HUES48 (cell line): ENCODE data around the gene NOD1.
"Not testable (repeated sequence)": the region's sequence is repeated elsewhere in the genome, so short reads cannot be mapped to it uniquely, and the experiment has no call there.

ENCODE experiments used
- H3K27ac ChIP-seq: one replicate; pipeline ENCODE4 v1.7.0; 2013; ENCODE audit warnings: low read depth, low read length, inconsistent platforms
- H3K27me3 ChIP-seq: 2 replicates; pipeline ENCODE4 v1.6.1; 2013; ENCODE audit warnings: mild to moderate bottlenecking, low read length; ENCODE audit not compliant: control insufficient read depth, insufficient read depth
- H3K36me3 ChIP-seq: 2 replicates; pipeline ENCODE4 v1.6.1; 2013; ENCODE audit warnings: low read length; ENCODE audit not compliant: control insufficient read depth, insufficient read depth
- H3K4me1 ChIP-seq: 2 replicates; pipeline ENCODE4 v1.6.1; 2013; ENCODE audit warnings: mild to moderate bottlenecking, low read length; ENCODE audit not compliant: control insufficient read depth, insufficient read depth
- H3K4me3 ChIP-seq: 2 replicates; pipeline ENCODE4 v1.5.1; 2013; ENCODE audit warnings: mild to moderate bottlenecking, low read depth, low read length
- H3K9ac ChIP-seq: 2 replicates; pipeline ENCODE4 v1.6.1; 2013; ENCODE audit warnings: mild to moderate bottlenecking, low read depth, low read length, moderate library complexity
- H3K9me3 ChIP-seq: 2 replicates; pipeline ENCODE4 v1.6.1; 2013; ENCODE audit warnings: low read length; ENCODE audit not compliant: control insufficient read depth, insufficient read depth

NOD1 gene

DNA sequence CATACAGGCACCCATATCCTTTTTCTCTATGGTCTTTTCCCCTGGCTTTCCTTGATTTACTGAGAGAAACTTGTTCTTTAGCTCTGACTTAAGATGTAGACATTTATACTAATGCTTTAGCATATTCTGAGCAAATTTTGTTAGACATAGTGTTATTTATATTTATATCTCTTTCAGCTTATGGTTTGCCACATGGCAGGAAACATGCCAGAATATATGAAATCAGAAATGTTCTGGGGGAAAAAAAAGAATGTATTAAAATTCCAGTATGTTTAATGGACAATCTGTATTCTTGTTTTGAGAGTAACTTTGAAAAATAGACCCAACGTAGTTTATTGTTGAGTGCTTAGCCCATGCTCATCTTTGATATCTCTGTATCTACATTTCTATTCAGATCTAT, 36.2 kb upstream of the NOD1 start:
- H3K9ac ChIP-seq: no peak overlapping the region
- no peak overlapping the region for H3K4me3 ChIP-seq
- H3K27ac ChIP-seq: no peak overlapping the region
- no peaks in the 10 kb centered on the region for H3K4me1 ChIP-seq
- no peaks in the 10 kb centered on the region for H3K27me3 ChIP-seq
- H3K36me3 ChIP-seq: no peaks in the 10 kb centered on the region
- H3K9me3 ChIP-seq: no peaks in the 10 kb centered on the region

DNA sequence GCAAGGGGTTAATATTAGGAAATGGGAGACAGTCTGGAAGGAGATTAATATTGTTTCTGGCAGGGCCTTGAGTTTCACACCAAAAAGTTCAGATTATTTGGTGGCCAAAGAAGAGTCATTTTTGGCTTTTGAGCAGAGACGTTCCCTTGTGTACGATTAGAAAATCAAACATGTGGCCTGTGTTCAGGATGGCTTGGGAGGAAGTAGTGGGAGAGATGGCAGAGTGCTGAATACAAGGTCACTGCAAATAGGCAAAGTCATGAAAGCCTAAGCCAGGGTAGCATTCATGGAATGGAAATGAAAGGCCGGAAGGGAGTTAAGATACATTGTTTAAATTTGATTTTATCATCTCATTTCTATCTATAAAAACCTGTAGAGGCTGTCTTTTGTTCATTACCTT, 35.6 kb upstream of the NOD1 start:
- Histone ChIP-seq H3K27me3 (no peaks in the 10 kb centered on the region), H3K27ac (no peak overlapping the region), H3K4me3 (no peak overlapping the region), H3K9ac (no peak overlapping the region), H3K9me3 (no peaks in the 10 kb centered on the region), H3K4me1 (no peaks in the 10 kb centered on the region), H3K36me3 (no peaks in the 10 kb centered on the region)

DNA sequence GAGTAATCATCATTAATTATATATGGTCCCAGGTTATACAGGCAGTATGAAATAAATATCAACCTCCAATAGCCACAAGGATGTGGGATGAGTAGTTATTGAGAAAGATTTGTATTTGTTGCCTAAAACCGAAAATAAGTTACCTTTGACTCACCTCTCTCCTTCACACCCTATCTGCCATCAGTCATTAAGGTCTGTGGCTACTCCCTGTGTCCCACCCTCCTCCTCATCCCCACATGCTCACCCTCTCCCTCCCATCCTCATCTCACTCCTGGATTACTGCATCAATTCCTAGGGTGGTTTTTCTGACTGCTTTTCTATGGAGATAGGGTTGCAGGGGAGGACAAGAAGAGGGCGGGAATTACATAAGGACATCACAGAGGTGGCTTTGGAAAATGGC, 35.2 kb upstream of the NOD1 start:
- Histone ChIP-seq H3K4me3 (no peak overlapping the region), H3K27ac (no peak overlapping the region), H3K4me1 (no peaks in the 10 kb centered on the region), H3K36me3 (no peaks in the 10 kb centered on the region), H3K27me3 (no peaks in the 10 kb centered on the region), H3K9me3 (no peaks in the 10 kb centered on the region), H3K9ac (no peak overlapping the region)

DNA sequence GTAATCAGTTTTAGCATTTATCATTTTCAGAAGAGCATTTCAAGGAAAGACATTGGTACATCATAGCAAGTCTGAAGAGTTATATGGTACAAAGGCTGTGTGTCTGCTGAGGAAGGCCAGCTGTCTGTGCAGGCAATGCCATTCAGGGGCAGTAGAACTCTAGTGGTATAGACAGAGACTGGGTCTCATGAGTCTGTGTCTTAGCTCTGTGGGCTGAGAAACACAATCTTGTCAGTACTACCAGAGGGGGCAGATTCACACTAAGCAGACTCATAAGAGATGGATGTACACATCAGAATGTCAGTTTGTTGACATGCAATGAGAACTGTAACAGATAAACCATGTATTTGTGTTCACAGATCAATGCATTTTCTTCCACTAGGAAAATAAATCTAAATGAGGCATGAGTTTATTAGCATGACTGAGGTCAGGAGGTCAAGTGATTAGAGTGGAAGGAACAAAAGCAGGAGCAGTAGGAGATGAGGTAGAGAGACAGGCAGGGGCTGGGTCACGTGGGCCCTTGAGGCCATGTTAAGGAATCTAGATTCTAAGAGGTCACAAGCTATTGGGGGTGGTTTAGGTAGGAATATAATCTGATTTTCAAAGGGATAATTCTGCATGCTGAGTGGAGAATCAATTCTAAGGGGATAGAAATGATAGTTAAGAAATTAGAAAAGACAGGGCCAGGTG, 33.5 kb upstream of the NOD1 start:
- no peaks in the 10 kb centered on the region for H3K9me3 ChIP-seq
- no peaks in the 10 kb centered on the region for H3K27me3 ChIP-seq
- no peak overlapping the region for H3K9ac ChIP-seq
- no peaks in the 10 kb centered on the region for H3K4me1 ChIP-seq
- no peak overlapping the region for H3K4me3 ChIP-seq
- H3K27ac ChIP-seq: no peak overlapping the region
- H3K36me3 ChIP-seq: no peaks in the 10 kb centered on the region

DNA sequence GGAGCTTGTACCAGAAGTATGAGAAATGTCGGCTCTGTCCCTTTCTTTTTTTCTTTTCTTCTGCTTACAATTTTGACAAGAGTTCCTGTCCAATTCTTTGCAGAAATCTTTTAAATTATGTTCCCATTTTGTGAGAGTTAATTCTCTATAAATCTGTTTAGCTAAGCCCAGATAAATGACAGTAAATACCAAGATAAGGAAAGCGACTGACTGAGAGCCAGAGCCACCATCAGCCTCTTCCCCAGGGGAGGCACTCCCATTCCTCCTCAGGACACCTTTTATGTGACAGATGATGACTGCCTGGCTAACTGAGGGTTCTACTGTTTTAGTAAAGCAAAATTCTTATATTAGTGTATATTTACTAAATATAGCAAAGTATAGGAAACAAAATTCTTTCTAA, 32.9 kb upstream of the NOD1 start:
- H3K9ac ChIP-seq: no peak overlapping the region
- H3K4me3 ChIP-seq: no peak overlapping the region
- H3K27ac ChIP-seq: no peak overlapping the region
- no peaks in the 10 kb centered on the region for H3K27me3 ChIP-seq
- H3K9me3 ChIP-seq: no peaks in the 10 kb centered on the region
- H3K36me3 ChIP-seq: no peaks in the 10 kb centered on the region
- no peaks in the 10 kb centered on the region for H3K4me1 ChIP-seq

DNA sequence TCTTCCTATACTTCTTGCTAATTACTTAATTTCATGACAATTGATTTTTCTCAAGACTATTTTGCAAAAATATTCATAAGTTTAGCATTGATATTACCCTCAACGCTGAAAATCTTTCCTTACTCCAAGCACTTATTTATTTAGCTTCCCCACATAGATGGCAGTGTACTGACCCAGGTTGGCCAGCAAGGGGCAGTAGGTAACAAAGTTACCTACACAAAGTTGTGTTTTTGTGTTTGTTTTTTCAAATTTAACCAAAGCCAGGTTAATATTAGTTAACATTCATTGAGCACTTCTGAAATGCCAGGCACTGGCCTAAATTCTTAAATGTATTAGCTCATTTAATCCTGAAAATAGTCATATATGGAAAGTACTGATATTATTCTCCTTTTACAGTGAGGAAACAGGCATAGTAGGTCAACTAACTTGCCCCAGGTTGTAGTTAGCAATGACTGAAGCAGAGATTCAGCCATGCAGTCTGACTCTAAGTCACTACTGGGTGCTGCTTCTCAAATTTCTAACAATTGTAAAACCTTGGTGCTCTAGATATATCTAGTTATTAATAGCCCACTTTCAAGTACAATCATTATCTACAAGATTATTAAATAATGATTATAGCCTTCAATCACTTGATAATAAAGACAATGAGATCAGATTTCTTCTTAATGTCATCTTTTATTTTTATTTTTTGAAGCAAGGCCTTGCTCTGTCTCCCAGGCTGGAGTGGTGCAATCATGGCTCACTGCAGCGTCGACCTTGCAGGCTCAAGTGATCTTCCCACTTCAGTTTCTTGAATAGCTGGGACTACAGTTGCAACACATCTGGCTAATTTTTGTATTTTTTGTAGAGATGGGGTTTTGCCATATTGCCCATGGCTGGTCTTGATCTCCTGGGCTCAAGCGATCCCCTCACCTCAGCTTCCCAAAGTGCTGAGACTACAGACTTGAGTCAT, 31.8 kb upstream of the NOD1 start:
- Histone ChIP-seq H3K27ac (no peak overlapping the region), H3K4me3 (no peak overlapping the region), H3K9ac (no peak overlapping the region), H3K9me3 (no peaks in the 10 kb centered on the region), H3K36me3 (no peaks in the 10 kb centered on the region), H3K27me3 (no peaks in the 10 kb centered on the region), H3K4me1 (peaks cover under 1% of the 10 kb centered on the region; the same call in 1 of the 2 replicates)

DNA sequence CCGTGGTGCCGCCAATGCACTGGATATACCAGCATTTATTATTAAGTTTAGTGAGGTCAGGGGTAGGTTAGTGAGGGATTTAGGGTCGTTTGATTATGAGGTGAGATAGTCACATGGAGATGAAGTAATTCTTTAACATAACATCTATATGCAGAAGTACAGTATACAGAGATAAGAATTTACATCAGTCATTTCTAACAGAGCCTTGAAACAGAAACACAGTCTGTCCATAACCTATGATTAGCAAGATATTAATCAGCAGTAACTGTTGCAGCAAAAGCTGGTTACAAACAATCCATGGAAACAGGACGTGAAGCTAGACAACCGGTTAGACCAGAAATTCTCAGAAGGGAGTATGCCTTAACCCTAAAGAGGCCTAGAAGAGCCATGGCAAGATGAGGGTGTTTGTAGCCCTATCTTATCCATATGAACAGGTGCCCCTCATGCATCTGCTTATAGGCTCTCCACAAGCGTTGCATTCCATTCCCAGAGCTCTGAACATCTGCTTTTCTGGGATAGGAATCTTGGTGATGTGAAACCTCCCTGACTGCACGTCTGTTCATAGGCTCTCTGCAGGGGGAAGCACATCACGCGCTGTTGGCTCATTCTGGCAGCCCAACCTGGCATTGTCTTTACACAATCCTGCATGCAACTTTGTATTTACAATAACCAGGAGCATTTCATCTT, 30.7 kb upstream of the NOD1 start:
- H3K36me3 ChIP-seq, H3K27ac ChIP-seq, H3K27me3 ChIP-seq, H3K4me1 ChIP-seq, H3K4me3 ChIP-seq, H3K9ac ChIP-seq, H3K9me3 ChIP-seq: not testable (repeated sequence)

DNA sequence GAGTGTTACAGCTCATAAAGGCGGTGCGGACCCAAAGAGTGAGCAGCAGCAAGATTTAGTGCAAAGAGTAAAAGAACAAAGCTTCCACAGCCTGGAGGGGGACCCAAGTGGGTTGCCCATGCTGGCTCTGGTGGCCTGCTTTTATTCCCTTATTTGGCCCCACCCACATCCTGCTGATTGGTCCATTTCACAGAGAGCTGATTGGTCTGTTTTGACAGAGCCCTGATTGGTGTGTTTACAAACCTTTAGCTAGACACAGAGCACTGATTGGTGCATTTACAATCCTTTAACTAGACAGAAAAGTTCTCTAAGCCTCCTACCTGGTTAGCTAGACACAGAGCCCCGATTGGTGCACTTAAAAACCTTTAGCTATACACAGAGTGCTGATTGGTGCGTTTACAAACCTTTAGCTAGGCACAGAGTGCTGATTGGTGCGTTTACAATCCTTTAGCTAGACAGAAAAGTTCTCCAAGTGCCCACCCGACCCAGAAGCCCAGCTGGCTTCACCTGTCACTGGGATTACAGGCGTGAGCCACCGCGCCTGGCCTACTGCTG, 28.8 kb upstream of the NOD1 start:
- peaks cover 15% of the 10 kb centered on the region for H3K4me1 ChIP-seq
- not testable (repeated sequence) for H3K27me3 ChIP-seq, H3K9ac ChIP-seq, H3K4me3 ChIP-seq, H3K27ac ChIP-seq, H3K36me3 ChIP-seq, H3K9me3 ChIP-seq

DNA sequence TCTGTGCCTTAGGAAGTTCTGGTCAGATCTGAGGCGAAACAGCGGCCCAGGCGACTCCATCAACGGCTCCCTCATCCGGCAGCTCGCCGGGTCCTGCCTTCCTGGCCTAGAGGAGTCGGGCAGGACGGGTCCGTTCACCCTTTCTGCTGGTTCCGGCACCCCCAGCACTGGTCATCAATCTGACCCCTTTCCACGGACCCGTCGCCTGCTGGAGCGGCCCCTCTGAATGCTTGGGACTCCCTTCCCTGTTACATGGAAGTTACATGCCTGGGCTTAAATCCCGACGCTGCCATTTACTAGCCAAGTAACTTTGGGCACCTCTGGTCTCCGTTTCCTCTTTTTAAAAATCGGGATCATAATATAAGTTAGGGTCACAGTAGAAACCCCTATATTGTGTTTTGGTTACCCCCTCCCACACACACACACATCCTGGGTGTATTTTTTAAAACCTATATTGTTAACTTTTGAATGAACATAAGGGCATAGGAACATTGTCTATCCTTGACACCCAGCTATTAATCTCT, 26.7 kb upstream of the NOD1 start:
- Histone ChIP-seq H3K27me3 (no peaks in the 10 kb centered on the region), H3K9ac (no peak overlapping the region), H3K4me3 (peak overlapping the region; percentile 81), H3K36me3 (peaks cover 9% of the 10 kb centered on the region; the same call in 1 of the 2 replicates), H3K9me3 (no peaks in the 10 kb centered on the region), H3K27ac (no peak overlapping the region), H3K4me1 (peaks cover 15% of the 10 kb centered on the region)

DNA sequence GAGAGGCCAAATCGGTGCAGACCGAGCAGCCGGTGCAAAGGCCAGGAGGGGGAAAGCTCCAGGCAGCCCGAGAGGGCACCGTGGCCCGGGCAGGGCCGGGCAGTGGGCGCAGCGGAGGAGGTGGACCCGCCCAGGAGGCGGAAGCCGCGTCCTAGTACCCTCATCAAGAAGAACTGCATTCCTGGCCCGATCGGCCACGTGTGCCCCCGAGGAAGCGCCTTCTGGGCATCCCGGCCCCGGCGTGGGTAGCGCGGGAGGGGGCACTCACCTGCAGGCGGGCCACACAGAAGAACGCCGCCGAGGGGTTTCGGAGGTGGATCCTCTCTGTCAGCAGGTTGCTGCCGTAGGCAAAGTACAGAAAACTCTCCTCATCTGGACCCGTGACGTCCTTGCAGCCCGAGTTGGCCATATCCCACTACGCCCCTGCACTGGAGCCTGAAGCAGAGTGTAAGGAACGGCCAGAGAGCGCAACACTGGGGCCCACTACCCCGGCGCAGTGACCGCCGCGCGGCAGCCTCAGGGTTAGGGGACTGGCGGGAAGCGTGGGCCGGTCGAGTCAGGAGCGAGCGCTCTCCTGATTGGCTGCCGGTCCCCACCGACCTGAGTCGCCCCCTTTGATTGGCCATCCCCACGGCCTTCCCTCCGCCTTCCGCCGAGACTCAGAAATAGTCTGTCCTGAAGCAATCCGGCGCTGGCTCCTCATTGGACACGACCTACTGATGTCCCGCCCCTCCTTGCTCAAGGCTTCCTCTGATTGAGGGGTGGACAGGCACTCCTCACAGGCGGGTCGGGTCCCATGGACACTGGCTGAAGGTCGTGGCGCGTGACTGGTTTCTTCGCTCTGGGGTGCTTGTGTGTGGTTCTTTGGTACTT, 26.0 kb upstream of the NOD1 start, which contains the start of gene GGCT:
TSS of gene GGCT (minus strand) at position 529 of the 873 bp plus-strand sequence. CDS start at position 409, 120 bp downstream.
- Histone ChIP-seq H3K27ac (peak within 1 kb of the TSS; percentile 76), H3K27me3 (no peaks in the 10 kb centered on the region)

More for the DNA sequence above, 26.0 kb upstream of the NOD1 start, which contains the start of gene GGCT:
- Histone ChIP-seq H3K9me3 (no peaks in the 10 kb centered on the region), H3K4me1 (peaks cover 15% of the 10 kb centered on the region), H3K9ac (peak within 1 kb of the TSS; percentile 84), H3K4me3 (peak within 1 kb of the TSS; percentile 81), H3K36me3 (peaks cover 15% of the 10 kb centered on the region; the same call in 1 of the 2 replicates)
